ENCODE measurements around the gene PMPCA.
A peak's percentile ranks its signal among the peaks of the same experiment; 100 is the strongest.

PMPCA gene

DNA sequence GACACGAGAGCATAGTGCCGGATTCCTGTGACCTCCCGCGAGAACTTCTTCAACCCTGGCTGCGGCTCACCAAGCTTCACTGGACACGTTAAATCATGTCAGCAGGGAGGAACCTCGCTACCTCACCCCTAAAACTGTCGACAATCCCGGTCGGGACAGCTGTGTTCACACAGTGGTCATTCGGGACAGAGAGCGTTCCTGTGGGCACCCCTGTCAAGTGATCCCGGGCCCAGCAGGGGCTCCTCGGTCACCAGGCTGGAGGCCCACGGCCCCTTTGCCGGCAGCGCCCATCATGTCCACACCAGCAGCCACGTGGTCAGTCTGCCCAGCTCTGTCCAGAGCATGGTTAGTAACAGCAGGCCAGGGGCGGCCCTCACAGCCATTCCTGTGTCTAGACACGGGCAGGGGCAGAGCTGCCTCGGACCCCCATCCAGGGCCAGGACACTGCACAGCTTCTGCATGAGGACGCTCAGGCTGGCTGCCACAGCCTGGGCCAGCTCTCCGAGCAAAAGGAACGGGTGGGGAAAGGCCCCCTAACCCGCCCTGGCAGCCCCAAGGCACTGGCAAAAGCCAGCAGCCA lies 25.7 kb downstream of the PMPCA start:
- DNase-seq (ENCODE audit: low spot score): no peak

DNA sequence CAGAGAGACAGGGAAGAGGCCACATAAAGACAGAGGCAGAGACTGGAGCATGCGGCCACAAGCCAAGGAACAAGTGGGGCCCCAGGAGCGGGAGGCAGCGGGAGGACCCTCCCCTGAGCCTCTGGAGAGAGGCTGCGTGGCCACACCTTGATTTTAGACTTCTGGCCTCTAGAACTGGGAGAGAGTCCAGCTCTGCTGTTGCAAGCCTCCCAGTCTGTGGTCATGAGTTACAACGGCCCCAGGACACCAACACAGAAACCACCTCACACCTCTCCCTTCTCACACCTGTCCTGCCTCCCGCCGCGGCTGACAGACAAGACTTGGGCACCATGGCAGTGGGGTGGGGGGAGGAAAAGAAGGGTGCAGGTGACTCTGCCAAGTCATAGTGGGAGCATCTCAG lies 27.0 kb downstream of the PMPCA start:
- DNase-seq (ENCODE audit: low spot score): no peak

DNA sequence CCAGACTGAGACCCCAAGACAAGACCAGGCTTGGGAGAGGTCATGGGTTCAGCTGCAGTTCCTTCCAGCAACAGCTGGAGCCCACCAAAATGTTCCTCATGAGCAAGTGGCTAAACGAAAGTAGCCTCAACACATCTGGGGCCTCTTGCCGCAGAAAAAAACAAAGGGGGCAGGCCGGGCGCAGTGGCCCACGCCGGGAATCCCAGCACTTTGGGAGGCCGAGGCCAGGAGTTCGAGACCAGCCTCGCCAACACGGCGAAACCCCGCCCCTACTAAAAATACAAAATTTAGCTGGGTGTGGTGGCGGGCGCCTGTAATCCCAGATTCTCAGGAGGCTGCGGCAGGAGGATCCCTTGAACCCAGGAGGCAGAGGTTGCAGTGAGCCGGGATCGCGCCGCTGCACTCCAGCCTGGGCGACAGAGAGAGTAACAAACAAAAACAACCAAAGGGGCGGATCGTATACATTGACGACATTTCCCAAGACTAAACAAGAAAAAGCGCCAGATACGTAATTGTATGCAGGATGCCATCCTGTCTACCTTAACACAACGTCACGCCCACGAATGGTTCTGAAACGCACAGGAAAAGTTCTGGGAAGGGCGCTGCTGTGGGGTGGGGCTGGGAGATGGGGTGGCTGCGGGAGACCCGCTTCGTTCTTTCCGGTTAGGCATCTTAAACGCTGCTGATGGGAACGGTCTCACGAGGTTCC lies 27.5 kb downstream of the PMPCA start:
- DNase-seq (ENCODE audit: low spot score): no peak

DNA sequence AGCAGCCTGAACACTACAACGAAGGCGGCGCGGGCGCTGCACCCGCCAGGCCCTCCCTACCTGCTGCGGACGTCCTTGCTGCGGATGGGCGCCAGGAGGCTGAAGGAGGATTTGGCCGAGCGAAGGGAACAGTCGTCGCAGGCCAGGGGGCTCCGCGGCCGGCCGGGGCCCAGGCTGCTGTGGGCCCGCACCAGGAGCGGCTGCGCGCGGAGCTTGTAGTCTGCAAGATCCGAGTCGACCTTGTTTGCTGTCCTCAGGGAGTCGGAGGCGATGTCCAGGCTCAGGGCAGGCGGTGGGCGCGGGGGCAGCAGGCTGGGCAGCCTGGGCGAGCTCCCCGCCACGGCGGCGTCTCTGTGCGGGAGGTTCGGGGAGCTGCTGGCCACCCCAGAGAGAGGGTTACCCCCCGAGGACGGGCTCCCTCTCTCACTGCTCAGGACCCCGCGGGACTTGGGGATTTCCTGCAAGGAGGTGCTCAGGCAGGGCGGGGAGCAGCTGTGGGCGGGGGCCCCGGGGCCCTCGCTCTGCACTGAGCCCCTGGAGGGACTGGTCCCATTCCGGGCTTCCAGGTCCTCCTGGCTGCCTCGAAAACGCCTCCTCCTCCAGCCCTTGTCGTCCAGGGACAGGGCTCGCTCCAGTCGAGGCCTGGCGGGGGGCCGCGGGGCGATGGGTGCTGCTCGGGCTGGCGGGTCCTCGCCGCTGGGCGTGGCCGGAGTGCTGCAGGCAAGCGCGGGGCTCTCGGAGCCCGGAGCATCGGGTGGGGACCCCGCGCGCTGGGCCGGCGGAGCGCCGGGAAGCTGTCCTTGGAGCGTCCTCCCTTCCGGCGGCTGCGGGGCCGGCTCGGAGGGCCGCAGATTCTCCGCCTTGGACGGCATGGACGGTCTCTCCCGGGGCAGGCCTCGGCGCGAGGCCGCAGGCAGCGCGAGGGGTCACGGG lies 28.4 kb downstream of the PMPCA start:
- peak; percentile 21 for DNase-seq (ENCODE audit: low spot score)

DNA sequence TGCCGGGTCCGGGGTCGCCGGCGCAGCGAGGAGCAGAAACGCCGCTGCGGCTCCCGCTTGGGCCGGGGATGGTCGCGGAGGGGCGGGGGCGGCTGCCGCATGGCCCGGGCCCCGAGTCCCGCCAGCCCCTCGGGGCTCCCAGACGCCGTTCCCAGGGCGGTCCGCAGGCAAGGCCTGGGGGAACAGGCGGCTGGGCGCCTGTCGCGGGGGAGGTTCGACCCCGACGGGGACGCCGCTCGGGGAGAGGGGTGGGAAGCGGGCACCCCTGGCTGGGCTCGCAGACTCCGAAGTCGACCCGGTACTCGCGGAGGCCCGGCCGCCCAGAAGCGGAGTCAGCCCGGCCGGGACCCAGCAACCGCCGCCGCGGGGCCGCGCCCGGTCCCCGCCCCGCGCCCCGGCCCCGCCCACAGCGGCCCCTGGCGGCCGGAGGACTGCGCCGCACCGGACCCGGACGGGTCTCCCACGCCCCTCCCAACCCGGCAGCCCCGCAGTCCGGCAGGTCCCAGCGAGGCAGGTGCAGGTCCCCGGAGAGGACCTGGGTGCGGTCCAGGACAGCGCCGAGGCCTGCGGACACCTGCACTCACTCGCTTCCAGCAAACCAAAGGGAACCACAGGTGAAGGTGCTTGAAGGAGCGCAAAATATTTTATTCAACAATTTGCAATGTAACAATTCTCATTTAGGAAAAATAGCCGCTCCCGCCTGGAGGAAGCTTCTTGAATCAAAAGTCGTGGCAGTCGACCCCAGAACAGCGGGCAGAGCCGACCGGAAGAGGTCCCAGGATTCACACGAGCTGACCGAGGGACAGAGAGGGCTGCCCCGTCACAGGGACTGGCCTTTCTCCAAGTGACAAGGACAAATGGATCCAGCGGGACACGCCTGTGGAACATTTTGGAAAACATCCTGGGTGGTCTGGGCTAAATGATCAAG lies 29.3 kb downstream of the PMPCA start, which contains the start of gene INPP5E:
INPP5E (minus strand) TSS at position 365 of the 928 bp plus-strand sequence. CDS start 426 bp downstream, outside the sequence.
- peak; percentile 80 for DNase-seq (ENCODE audit: low spot score)

DNA sequence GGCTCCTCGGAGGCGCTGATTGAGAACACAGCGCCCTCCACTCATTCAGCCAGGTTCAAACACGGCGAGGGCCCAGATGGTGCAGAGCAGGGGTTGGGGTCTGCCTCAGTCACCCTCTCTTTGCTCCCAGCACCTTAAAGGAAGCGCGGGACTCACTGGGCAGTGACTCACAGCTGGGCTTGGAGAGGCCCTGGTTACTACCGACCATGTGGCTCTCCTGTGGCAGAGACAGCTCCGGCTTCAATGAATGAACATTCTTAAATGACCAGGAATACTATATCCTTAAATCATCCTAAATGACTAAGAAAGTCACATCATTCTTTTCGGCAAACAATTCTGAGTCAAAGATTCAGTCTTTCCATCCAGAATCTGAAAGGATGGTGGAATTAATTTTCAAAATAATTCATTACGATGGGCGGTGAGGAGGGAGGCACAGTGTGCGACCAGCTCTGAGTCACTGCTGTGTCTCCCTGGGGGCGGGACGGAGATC lies 30.8 kb downstream of the PMPCA start:
- no peak for DNase-seq (ENCODE audit: low spot score)

DNA sequence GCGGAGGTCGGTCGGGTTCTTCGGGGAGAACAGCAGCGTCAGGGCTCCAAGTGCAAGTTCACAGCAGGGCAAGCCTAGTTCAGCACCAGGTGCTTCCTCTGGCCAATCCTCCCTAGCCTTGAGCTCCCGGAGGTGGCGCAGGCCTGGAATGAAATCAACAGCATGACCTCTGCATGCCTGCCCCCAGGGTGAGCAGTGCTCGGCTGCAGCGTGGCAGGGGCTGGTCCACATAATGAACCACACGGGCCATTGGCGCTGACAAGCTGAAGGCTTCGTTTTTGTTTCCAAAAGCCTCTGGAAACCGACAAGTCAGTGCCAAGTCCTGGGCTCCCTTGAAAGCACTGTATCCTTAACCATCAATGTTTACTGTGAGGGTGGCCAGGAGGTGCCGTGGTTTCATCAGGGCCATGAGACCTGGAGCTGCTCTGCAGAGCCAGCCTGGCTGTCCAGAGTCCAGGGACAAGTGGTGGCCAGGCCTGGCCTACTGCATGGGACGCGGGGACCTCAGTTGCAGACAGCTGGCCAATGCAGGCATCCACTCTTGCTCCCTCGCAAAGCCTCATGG lies 31.3 kb downstream of the PMPCA start:
- no peak for DNase-seq (ENCODE audit: low spot score)

DNA sequence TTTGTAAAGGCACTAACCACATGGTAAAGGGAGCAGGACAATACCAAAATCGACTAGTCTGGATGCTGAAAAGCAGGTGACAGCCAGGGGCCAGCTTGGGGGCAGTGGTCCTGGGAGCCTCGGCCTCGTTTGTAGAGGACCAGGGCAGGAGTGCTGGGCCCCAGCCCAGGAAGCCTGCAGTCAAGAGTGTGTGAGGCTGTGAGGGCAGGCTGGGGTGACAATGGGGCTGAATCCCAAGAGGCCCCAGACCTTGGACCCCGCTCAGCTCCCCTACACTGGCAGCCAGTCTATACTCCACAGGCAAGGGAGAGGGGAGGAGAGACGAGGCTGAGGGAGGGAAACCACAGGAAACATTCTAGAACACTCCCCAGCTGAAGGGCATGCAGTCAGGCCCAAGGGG lies 31.8 kb downstream of the PMPCA start:
- no peak for DNase-seq (ENCODE audit: low spot score)

DNA sequence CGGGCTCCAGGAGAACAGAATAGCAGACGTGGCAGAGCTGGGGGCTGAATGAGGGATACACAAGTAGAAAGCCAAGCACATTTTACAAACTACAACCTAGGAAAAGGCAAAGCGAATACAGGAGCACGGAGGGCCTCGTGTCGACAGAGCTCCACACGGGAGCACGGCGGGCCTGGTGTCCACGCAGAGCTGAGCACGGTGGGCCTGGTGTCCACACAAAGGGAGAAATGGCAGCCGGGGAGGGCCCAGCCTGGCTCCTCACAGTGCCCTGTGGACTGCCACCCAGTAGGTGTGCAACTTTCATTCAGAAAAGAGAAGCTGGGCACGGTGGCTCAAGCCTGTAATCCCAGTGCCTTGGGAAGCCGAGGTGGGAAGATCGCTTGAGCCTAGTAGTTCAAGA lies 32.6 kb downstream of the PMPCA start:
- DNase-seq (ENCODE audit: low spot score): no peak

DNA sequence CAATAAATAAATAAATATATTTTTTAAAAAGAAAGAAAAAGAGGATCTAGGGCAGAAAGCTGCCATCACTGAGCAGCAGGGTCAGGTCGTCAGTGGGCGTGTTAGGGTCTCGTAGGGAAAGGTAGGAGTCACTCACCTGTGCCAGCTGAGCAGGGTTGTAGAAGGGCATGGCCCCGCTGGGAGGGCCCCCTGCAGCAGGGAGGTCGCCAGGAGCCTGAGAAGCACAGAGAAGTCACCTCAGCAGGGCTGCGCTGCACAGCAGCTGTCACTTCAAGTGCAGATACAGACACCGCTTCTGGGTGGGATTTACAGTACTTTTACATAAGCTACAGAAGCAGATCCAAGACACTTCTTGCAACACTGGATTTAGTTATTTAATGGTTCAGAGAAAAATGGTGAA lies 33.2 kb downstream of the PMPCA start:
- no peak for DNase-seq (ENCODE audit: low spot score)

DNA sequence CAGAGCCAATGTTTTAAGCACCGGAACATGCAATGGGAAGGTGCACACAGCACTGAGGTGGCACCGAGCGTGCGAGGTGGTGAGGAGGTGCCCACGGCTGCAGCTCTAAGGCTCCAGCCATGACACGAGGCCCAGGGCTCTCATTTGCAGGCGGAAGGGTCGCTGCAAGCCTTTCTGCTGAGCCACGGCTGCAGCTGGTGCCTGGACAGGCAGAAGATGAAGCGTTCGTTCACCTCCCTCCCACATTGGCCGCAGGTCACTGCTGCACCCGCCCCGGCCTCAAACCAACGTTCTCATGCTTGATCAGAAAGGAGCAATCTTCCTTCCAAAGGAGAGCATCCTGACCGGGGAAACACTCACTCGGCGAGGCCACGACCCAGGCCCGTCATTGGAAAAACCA lies 33.6 kb downstream of the PMPCA start:
- no peak for DNase-seq (ENCODE audit: low spot score)

DNA sequence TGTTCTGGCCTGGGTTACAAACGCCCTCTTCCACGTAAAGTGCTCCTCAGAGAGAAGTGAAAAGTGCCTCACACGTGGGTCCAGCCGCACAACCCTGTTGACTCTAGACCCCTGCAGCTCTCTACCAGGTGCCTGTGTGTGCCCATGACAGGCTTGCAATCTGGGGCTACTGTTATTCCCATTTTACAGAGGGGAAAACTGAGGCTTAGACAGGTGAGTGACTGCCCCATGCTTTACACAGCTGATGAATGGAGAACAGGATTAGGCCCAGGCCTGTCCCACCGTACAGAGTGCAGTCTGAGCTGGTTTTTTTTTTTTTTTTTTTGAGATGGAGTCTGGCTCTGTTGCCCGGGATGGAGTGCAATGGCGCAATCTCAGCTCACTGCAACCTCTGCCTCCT lies 35.3 kb downstream of the PMPCA start:
- DNase-seq (ENCODE audit: low spot score): no peak

DNA sequence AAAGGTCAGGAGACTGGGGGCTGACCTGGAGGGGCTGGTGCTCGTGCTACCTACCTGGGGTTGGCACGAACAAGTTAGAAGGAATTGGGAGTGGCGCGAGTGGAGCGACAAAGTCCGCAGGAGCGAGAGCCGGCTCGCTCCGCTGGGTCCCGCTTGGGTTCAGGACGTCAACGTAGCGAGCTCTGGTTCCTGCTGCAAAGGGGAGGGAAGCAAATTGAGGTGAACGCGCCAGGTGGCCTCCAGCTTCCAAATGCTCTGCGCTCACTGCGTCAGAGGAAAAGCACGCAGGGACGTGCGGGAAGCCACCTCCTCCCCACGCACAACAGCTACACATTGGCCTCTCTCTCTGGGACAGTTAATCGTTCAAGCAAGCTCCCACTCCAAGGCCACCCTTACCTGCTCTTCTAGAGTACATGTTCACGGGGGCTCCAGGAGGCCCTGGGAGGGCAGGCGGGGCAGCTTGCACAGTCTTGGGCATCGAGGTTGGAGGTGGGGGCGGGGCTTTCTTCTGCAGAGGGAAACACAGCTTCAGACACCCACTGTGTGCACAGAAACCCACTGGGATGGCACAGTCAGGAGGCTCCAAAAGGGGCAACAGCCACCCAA lies 36.8 kb downstream of the PMPCA start:
- no peak for DNase-seq (ENCODE audit: low spot score)

DNA sequence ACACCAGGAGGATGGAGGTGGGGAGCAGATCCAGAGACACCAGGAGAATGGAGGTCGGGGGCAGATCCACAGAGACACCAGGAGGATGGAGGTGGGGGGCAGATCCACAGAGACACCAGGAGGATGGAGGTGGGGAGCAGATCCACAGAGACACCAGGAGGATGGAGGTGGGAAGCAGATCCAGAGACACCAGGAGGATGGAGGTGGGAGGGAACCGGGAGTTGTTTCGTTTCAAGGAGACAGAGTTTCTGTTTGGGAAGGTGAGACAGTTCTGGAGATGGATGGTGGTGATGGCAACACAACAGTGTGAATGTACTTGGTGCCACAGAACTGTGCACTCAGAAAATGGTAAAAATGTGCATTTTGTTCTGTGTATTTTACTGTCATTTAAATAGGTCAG lies 38.2 kb downstream of the PMPCA start:
- no peak for DNase-seq (ENCODE audit: low spot score)

DNA sequence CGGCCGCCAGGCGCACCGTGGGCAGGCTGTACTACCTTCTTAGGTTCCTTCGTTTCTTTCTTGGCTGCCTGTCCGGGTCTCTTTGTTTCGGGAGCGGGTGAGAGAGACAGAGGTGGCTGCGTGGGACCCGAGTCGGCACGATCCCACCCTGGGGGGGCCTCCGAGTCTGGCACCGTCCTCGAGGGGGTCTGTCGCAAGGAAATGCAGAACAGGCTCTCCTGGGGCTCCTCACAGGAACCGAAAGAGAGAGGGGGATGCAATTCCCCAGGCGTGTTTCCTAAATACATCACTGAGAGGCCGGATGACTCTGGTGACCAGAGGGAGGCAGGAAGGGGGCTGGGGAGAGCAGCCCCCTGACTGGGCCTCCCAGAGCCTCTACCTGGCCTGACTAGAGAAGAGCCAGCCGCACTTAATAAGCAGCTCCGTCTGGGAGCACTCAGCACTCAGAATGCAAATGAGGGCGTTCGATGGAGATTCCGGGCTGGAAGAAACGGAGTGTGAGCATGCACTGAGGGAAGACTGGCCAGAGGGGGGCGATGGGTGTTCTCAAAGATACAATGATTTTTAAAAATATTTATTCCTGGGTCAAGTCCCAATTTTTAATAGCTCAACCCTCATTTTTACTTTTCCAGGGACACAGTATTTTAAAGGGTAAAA lies 40.9 kb downstream of the PMPCA start:
- no peak for DNase-seq (ENCODE audit: low spot score)

DNA sequence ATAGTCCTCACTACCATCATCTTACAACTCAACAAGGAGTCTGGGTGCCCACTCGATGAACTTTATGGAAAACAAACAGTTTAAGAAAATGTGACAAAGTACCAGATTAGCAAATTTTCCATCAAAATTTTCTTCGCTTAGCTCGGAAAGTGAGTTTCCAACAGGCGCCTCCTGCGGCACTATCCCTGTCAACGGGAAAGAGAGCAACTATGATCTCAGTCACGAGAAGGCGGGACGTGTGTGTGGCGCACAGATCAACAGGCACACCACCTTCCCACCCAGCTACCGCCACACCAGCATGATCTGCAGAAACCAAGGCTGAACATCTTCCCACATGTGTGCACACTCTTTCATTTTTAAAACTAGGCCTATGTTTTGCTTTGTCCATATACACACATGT lies 42.9 kb downstream of the PMPCA start:
- no peak for DNase-seq (ENCODE audit: low spot score)

DNA sequence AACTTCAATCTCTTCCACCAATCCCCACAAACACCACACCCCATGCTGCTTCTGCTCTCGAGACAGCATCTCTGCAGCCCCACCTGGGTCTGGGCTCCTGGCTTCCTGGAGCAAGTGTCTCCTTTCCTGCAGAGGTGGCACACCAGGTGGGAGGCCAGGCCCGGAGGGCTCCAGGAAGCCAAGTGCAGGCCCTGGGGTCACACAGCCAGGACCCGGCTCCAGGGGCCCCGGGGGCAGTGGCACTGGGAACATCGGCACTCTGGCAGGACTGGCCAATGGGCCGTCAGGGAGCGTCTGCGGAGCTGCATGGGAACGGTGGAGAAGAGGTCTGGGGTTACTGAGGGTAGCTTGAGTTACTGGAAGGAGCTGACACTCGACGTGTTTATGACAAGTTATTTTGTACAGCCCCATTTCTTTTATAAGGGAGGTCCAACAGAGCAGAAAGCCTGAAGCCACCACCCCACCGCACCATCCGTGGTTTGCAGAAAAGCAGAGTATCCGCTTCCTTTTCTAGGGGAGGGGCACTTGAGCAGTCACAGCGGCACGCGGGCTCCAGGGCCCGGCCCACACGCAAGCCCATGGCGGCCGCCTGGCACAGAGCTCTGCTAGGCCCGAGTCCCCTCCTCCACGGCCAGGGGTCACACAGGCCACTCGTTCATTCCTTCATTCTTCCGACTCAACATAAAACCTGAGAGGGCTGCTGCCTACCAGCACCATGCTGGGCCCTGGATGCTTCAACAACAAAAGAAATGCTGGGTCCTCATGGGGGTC lies 43.8 kb downstream of the PMPCA start:
- DNase-seq (ENCODE audit: low spot score): no peak

DNA sequence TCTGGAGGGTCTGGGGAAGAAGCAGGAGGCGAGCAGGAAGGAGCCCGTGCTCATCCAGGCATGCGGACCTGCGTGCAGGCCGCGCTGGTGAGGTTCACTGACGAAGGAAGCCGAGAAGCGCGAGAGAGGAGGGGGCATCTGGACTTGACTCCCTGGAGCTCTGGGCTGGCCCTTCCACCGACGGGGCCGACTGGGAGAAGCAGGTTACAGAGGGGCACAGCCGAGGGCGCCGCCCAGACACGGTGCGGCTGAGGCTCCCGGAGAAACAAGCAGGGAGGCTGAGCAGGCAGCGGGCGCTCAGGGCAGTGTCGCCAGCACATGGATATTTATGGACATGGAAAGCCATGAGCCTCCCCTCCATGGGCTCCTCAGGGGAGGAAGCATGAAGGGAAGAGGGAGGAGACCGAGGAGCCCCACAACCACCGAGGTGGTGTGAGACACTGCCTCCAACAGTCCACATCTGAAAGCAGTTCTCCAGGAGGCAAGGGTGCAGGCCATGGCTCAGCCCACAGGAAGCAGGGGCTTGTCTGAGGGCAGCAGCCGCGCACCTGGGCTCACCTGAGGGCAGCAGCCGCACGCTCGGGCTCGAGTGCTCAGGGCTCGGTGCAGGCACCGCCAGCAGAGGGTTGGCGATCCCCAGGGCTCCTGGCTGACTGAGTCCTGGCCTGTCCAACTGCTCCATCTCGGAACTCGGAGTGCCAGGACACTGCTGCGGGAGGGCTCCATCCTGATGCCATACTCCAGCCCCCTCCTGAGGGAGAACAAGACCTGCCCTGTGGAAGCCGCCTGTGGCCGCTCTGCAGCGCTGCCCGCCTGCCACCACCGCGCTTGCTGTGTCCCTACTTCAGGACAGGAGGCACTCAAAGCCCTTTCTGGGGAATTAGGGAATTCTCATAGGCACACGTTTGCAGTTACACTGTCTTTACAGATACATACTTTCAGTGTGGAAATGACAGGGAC lies 44.9 kb downstream of the PMPCA start:
- DNase-seq (ENCODE audit: low spot score): no peak

Measured in hematopoietic multipotent progenitor cell treated with erythropoietin and hydrocortisone succinate and interleukin-3 and kit ligand, for 17 days (in vitro differentiated cells).